ENCODE data around the gene TMPRSS5. TPM values are rescaled to one million over a fixed set of nuclear protein-coding genes. Genes with fewer than 3 reads are reported as not detected.

TMPRSS5 gene
- polyA plus RNA-seq, 1 experiment: 0.04 TPM

DNA sequence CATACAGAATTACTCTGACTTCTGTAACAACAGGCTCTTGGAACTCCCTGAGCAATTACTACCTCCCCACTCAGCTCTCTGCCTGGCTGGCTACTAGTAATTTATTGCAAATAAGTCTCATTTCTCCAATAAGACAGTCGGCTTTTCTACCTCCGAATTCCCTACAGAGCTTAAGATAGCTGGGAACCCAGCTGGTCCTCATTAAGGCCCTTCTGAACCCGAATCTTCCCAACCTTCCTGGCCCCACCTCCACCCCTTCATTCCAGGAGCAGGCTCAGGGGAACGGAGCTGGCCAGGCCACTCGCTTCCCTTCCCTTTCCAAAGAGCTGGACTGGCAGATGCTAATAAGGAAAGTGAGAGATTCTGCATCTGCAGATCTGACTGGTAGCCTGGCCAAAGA lies 21.6 kb downstream of the TMPRSS5 start:
- DNase-seq (ENCODE audit: low read depth, low spot score): no peak
- TF ChIP-seq, protein P1, sequence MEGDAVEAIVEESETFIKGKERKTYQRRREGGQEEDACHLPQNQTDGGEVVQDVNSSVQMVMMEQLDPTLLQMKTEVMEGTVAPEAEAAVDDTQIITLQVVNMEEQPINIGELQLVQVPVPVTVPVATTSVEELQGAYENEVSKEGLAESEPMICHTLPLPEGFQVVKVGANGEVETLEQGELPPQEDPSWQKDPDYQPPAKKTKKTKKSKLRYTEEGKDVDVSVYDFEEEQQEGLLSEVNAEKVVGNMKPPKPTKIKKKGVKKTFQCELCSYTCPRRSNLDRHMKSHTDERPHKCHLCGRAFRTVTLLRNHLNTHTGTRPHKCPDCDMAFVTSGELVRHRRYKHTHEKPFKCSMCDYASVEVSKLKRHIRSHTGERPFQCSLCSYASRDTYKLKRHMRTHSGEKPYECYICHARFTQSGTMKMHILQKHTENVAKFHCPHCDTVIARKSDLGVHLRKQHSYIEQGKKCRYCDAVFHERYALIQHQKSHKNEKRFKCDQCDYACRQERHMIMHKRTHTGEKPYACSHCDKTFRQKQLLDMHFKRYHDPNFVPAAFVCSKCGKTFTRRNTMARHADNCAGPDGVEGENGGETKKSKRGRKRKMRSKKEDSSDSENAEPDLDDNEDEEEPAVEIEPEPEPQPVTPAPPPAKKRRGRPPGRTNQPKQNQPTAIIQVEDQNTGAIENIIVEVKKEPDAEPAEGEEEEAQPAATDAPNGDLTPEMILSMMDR (IDR thresholded peaks at IDR 0.05; ENCODE audit: low read depth, low read length): no peak
- no peaks in the 10 kb centered on the region for H3K9me3 ChIP-seq (ENCODE audit: control insufficient read depth, insufficient read depth, low read length)
- H3K27ac ChIP-seq (ENCODE audit: low read depth, low read length): no peak overlapping the region
- no peak overlapping the region for H3K4me3 ChIP-seq (ENCODE audit: low read depth, low read length)
- peaks cover 3% of the 10 kb centered on the region for H3K27me3 ChIP-seq (ENCODE audit: control insufficient read depth, insufficient read depth, low read length)
- CTCF ChIA-PET: no interaction called here
- POLR2A ChIA-PET: no interaction called here

DNA sequence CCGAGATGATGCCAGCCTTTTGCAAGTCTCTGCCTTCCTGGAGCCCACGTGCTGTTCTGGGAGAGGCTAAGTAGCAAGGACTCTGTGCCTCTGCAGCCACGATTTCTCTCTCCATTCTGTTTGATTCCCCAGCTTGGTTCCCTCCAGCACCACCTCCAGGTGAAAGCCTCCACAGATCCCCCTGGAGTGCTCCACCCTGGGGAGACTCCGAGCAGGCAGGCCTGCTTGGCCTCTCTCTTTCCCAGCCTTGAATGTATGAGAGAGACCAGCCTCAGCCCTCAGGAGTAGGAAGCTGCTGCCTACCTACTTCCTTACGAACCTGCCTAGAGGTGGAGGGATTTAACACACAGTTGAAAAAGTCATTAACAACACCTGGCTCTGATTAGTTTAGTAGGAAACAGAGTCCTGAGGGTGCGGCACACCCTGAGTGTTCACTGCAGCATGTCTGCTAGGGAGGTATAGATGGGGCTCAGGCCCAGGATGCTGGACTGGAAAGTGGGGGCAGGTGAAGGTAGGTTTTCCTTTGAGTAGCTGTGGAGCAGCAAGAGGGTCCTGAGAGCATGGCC lies 22.5 kb downstream of the TMPRSS5 start:
- ChIA-PET POLR2A (no interaction called here), CTCF (no interaction called here)
- no peak overlapping the region for H3K27ac ChIP-seq (ENCODE audit: low read depth, low read length)
- no peak for DNase-seq (ENCODE audit: low read depth, low spot score)
- H3K27me3 ChIP-seq (ENCODE audit: control insufficient read depth, insufficient read depth, low read length): peaks cover 5% of the 10 kb centered on the region
- H3K4me3 ChIP-seq (ENCODE audit: low read depth, low read length): no peak overlapping the region
- H3K9me3 ChIP-seq (ENCODE audit: control insufficient read depth, insufficient read depth, low read length): no peaks in the 10 kb centered on the region
- TF ChIP-seq, protein P1 (IDR thresholded peaks at IDR 0.05; ENCODE audit: low read depth, low read length): no peak

DNA sequence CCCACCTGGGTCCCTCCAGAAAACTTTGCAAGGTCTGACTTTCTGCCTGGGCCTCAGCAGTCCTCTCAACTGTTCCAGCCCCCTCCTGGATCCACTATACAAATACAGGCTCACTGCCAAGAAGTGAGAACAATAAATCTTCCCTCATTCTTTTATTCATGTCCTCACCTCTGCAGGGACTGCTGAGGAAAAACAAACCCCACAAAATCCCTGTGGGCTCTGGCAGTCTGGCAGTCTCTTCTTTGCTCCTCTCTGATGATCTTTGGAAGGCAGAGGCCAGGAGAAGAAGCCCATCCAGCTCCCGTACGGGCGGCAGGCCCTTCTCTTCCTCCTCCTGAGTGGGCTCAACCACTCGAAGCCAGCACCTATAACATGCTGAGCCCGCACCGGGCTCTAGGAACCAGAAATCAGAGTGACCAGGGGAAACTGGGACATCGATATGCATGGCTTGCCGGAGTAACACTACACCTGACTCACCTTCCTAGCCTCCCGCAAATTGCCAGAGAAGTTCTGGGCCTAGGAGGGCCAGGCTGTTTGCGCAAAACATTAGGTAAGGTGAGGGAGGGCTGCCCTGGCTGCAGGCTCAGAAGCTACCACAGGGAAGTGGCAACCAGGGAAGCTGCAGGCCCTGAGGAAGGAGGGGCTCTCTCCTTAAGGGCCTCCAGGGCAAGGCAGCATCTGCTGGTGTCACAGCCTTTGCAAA lies 24.2 kb downstream of the TMPRSS5 start:
- DNase-seq (ENCODE audit: low read depth, low spot score): no peak

DNA sequence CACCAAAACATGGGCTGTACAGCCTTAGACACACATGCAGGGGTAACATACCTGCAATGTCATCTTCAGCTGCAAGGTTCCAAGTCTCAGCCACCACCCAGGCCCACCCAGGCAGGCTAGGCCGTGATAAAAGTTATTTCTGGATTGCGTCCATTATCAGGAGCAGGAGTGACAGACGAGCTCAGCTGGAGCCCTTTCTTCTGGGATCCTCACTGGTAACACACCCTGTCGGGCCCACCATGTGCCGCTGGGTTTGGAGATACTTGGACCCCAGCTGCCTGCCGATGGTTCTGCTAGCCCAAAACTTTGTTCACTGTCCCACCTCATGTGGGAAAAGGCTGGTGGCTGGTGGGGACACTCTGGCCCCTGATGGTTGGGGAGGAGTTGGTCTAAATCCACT lies 24.8 kb downstream of the TMPRSS5 start:
- POLR2A ChIA-PET: no interaction called here
- Histone ChIP-seq H3K27me3 (ENCODE audit: control insufficient read depth, insufficient read depth, low read length) (peaks cover 9% of the 10 kb centered on the region), H3K27ac (ENCODE audit: low read depth, low read length) (no peak overlapping the region), H3K9me3 (ENCODE audit: control insufficient read depth, insufficient read depth, low read length) (no peaks in the 10 kb centered on the region), H3K4me3 (ENCODE audit: low read depth, low read length) (no peak overlapping the region)
- TF ChIP-seq, protein P1 (IDR thresholded peaks at IDR 0.05; ENCODE audit: low read depth, low read length): no peak
- no peak for DNase-seq (ENCODE audit: low read depth, low spot score)
- CTCF ChIA-PET: no interaction called here

More for the DNA sequence above, 24.2 kb downstream of the TMPRSS5 start:
- Histone ChIP-seq H3K27me3 (ENCODE audit: control insufficient read depth, insufficient read depth, low read length) (peaks cover 9% of the 10 kb centered on the region), H3K27ac (ENCODE audit: low read depth, low read length) (no peak overlapping the region), H3K4me3 (ENCODE audit: low read depth, low read length) (no peak overlapping the region), H3K9me3 (ENCODE audit: control insufficient read depth, insufficient read depth, low read length) (no peaks in the 10 kb centered on the region)
- ChIA-PET CTCF (no interaction called here), POLR2A (no interaction called here)
- TF ChIP-seq, protein P1 (IDR thresholded peaks at IDR 0.05; ENCODE audit: low read depth, low read length): no peak

DNA sequence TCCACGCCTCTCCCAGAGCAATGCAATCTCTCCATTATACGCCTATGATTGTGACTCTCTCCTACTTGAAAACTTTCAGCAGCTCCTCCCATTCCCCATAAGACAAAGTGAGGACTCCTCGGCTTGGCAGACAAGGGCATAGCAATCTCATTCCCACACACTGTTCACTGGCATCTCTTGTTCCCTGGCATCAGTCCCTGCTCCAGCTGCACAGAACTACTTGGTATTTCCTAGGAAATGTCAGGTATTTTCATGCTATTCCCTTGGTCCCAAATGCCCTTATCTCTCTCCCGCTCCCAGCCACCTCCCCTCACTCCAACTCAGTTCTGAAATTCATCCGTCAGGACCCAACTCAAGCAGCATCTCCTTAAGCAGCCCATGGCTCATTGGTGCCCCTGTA lies 28.4 kb downstream of the TMPRSS5 start:
- CTCF ChIA-PET: no interaction called here
- Histone ChIP-seq H3K27me3 (ENCODE audit: control insufficient read depth, insufficient read depth, low read length) (peaks cover 6% of the 10 kb centered on the region), H3K27ac (ENCODE audit: low read depth, low read length) (no peak overlapping the region), H3K9me3 (ENCODE audit: control insufficient read depth, insufficient read depth, low read length) (no peaks in the 10 kb centered on the region), H3K4me3 (ENCODE audit: low read depth, low read length) (no peak overlapping the region)
- POLR2A ChIA-PET: no interaction called here
- DNase-seq (ENCODE audit: low read depth, low spot score): no peak
- TF ChIP-seq, protein P1 (IDR thresholded peaks at IDR 0.05; ENCODE audit: low read depth, low read length): no peak
